GM18909 (cell line): Measurements from ENCODE around the gene ATP8B1.

Experiments used
- ATAC-seq: cut with Tn5 transposase; IDR thresholded peaks from one replicate; pipeline ENCODE4 v1.9.1; 2021; ENCODE audit warnings: mild to moderate bottlenecking; ENCODE audit not compliant: unreplicated experiment, poor library complexity

The ATP8B1 gene

GRCh38 chr18:57635003-57635822 is 167.9 kb downstream of the ATP8B1 start:
- ATAC-seq: no peak

DNA sequence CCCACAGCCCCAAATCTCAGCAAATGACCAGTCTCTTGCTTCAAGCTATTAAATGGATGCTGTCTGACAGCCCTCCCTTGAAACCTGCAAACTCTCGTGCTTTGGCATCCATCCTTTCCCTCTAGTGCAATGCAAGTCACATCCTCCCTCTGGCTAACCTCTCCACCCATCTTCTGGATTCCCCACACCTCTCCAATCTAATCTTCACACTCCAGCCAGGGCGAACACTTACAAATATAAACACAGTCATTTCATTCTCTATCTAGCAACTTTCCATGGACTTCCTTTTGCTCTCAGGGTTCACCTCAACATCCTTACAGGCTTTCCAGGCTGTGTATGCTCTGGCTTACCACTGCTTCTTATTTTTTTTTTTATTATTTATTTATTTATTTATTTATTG is 171.4 kb downstream of the ATP8B1 start:
- ATAC-seq: no peak

GRCh38 chr18:57630754-57631595 is 172.1 kb downstream of the ATP8B1 start:
- ATAC-seq: peak; percentile 46

DNA sequence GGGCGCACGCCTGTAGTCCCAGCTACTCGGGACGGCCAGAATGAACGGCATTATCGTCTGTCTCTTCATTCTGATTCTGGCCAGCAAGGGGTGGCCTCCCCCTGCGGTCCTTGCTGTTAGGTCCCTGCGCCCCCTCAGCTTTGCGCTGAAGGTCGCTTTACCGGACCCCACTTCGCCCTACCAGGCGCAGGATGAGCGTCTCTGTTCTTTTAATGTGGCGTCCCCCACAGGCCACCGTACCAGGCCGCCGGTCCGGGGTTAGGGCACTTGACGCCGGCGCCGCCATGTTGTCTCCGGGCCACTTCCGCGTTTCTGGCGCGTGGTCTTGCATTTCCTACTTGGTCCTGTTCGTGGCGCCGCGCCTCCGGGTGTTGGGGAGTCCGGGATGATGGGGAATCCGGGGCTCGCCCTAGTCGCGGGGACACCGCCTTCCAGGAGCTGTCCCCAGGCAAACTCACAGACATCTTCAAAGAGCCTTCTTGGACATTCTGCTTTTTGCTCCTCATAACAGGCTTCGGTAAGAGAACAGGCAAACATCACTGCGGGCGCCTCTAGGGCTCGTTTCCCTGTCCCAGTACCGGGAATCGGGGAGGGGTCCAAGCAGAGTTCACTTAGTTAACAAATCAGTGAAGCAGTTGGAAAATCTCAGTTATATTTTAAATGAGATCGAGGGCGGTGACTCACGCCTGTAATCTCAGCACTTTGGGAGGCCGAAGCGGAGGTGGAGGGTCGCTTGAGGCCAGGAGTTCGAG is 172.9 kb downstream of the ATP8B1 start:
- ATAC-seq: peak; percentile 89

DNA sequence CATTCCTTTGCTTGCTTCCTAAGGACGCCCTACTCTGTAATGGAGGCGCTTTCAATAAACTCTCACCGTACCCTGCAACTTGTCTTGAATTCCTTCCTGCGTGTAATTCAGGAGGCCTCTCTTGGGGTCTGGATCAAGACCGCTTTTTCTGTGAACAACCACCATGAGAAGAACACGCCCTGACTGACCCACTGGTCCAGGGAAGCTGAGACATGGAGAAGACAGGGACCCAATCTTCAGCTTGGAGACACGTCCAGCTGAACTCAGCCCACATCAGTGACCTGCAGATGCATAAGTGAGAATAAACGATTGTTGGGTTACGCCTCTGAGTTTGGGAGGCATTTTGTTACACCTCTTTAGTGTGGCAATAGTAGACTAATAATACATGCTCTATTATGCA is 173.7 kb downstream of the ATP8B1 start:
- no peak for ATAC-seq

DNA sequence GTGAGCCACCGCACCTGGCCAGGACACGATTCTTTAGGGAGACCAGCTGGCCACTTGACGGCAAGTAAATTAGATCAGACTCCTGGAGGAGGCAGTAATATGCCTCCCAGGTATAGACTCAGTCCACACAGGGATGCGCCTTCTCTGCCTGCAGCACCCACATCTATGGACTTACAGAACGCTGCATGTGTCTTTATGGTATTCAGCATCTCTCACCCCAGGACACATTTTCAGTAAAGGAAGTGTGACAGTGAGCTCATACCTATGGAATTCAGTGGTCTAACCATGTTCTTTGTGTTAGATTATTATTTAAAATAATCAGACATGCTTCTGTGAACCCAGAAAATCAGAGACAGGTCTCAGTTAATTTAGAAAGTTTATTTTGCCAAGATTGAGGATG is 175.6 kb downstream of the ATP8B1 start:
- no peak for ATAC-seq

GRCh38 chr18:57624988-57625387 is 178.1 kb downstream of the ATP8B1 start:
- ATAC-seq: no peak

GRCh38 chr18:57621246-57621604 is 181.9 kb downstream of the ATP8B1 start:
- ATAC-seq: peak; percentile 16

- ATAC-seq: no peak
Measured at GRCh38 chr18:57619876-57620275, 183.2 kb downstream of the ATP8B1 start.

DNA sequence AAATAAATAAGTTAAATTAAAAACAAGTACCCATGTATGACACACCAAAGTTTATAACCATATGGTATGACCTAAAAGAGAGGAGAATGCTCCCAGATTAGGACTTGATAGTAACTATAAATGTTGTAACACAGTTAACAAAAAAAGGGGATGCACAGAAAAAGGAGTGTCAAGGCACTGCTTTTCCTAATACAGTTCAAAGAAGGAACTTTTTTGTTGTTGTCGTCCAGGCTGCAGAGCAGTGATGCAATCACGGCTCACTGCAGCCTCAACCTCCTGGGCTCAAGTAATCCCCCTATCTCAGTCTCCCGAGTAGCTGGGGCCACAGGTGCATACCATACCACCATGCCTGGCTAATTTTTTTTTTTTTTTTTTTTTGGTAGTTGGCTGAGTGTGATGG is 184.2 kb downstream of the ATP8B1 start:
- ATAC-seq: no peak

DNA sequence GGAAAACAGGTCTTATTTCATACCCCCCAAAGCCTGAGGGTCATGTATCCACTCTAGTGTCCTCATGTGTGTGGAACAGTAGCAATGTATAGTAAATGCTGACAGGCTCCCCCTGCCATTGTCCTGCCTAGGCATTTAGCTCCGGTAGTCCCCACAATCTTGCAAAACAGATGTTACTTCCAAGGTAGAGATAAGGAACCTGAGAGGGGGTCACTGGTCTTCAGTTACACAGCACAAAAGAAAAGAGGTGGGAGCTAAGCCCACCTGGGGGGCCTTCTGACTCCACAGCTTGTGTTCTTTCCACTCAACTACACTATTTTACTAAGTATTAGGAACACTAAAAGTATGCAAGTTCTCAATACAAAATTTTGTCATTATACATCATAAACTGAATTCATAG is 199.2 kb downstream of the ATP8B1 start:
- ATAC-seq: no peak
